GM21381 (cell line): ENCODE measurements around the gene AGMO.

Source experiments
- ATAC-seq: cut with Tn5 transposase; IDR thresholded peaks from one replicate; pipeline ENCODE4 v1.9.1; 2021; ENCODE audit warnings: mild to moderate bottlenecking, moderate library complexity; ENCODE audit not compliant: unreplicated experiment

The AGMO gene

DNA sequence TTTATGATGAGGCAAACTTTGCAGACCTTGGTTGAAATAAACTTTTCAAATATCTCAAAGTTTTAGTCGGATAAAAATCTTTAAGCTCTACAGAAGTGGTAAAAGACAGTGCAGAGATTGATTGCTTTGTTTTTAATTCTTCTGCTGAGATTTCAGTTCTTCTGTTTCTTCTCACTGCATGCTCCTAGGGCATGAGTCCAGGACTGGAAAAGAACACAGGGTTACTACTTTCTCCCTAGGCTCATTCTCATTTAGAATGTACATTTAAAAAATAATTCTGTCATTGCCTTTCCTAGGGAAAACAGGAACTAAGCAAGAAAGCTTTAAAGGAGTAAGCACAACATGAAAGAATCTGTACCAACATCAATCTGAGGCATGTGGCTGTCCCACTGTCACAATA is 402.6 kb downstream of the AGMO start:
- ATAC-seq: no peak

DNA sequence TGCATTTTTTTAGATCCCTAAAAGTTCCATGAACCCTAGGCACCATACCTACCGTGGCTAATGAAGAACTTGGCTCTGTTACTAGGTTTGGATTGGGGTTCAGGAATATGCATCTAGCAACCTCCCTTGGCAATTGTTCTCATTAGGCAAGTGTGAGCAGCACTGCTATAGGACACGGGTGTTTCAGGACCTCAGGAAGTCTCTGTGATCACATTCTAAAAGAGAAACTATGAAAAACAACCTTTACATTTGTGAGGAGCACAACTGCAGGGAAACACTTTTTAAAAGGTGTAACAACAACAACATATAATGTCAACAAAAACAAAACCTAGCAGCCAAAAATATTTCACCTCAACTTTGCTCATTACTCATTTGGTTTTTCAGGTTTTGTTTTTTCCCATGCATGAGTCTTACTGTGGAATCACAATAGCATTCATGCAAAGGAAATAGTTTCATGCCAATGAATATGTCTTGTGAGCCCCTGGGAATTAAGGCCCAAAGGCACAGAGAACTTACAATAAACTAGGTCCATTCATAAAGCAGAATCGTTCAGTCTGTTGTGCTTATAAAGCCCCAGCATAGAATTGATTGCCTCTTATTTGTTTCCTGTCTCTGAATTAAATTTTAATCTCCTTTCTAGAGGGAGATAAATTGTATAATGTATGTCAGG is 403.5 kb downstream of the AGMO start:
- no peak for ATAC-seq
